ENCODE measurements around the gene KRT71.

The KRT71 gene

GRCh38 chr12:52575948-52576347, 23.0 kb upstream of the KRT71 start:
- Histone ChIP-seq H3K9me3 (ENCODE audit: control insufficient read depth, low read length) (no peaks in the 10 kb centered on the region), H3K27ac (ENCODE audit: low read depth, low read length, severe bottlenecking) (no peak overlapping the region), H3K4me3 (ENCODE audit: extremely low read depth, insufficient read depth, low read length, poor library complexity, severe bottlenecking) (no peak overlapping the region), H3K36me3 (ENCODE audit: control insufficient read depth, insufficient read depth, low read length) (no peaks in the 10 kb centered on the region), H3K4me1 (ENCODE audit: control insufficient read depth, insufficient read depth, low read length, poor library complexity, severe bottlenecking) (no peaks in the 10 kb centered on the region)
- 90 to 100% methylated on average over 2 to 3 of the region's 3 CpGs for WGBS, 2 experiments (ENCODE audit: insufficient coverage in 2 of 2)

- WGBS, 2 experiments (ENCODE audit: insufficient coverage in 2 of 2) = 86 to 91% methylated on average over 8 to 9 of the region's 9 CpGs
- H3K4me3 ChIP-seq (ENCODE audit: extremely low read depth, insufficient read depth, low read length, poor library complexity, severe bottlenecking) = no peak overlapping the region
- no peaks in the 10 kb centered on the region for H3K9me3 ChIP-seq (ENCODE audit: control insufficient read depth, low read length)
- no peaks in the 10 kb centered on the region for H3K36me3 ChIP-seq (ENCODE audit: control insufficient read depth, insufficient read depth, low read length)
- H3K27ac ChIP-seq (ENCODE audit: low read depth, low read length, severe bottlenecking) = no peak overlapping the region
- H3K4me1 ChIP-seq (ENCODE audit: control insufficient read depth, insufficient read depth, low read length, poor library complexity, severe bottlenecking) = no peaks in the 10 kb centered on the region
Measured at GRCh38 chr12:52575256-52575655, 22.3 kb upstream of the KRT71 start.

GRCh38 chr12:52573743-52574142, 20.8 kb upstream of the KRT71 start, which contains the start of gene KRT74:
Gene KRT74, minus strand, starts transcription at chr12:52573843. Its CDS starts 66 bp downstream, at chr12:52573777.
- Histone ChIP-seq H3K27ac (ENCODE audit: low read depth, low read length, severe bottlenecking) (no peak within 1 kb of the TSS), H3K9me3 (ENCODE audit: control insufficient read depth, low read length) (no peaks in the 10 kb centered on the region), H3K4me1 (ENCODE audit: control insufficient read depth, insufficient read depth, low read length, poor library complexity, severe bottlenecking) (no peaks in the 10 kb centered on the region), H3K36me3 (ENCODE audit: control insufficient read depth, insufficient read depth, low read length) (no peaks in the 10 kb centered on the region), H3K4me3 (ENCODE audit: extremely low read depth, insufficient read depth, low read length, poor library complexity, severe bottlenecking) (no peak within 1 kb of the TSS)
- WGBS, 2 experiments (ENCODE audit: insufficient coverage in 2 of 2) = 100% methylated on average over 1 of the region's 3 CpGs; no CpG with 5 or more reads in 1 of the 2 experiments

GRCh38 chr12:52573306-52573705, 20.4 kb upstream of the KRT71 start:
- Histone ChIP-seq H3K27ac (ENCODE audit: low read depth, low read length, severe bottlenecking) (no peak overlapping the region), H3K9me3 (ENCODE audit: control insufficient read depth, low read length) (no peaks in the 10 kb centered on the region), H3K4me1 (ENCODE audit: control insufficient read depth, insufficient read depth, low read length, poor library complexity, severe bottlenecking) (no peaks in the 10 kb centered on the region), H3K4me3 (ENCODE audit: extremely low read depth, insufficient read depth, low read length, poor library complexity, severe bottlenecking) (no peak overlapping the region), H3K36me3 (ENCODE audit: control insufficient read depth, insufficient read depth, low read length) (no peaks in the 10 kb centered on the region)
- WGBS, 2 experiments (ENCODE audit: insufficient coverage in 2 of 2) = 92 to 95% methylated on average over 15 of the region's 15 CpGs

- Histone ChIP-seq H3K9me3 (ENCODE audit: control insufficient read depth, low read length) (no peaks in the 10 kb centered on the region), H3K27ac (ENCODE audit: low read depth, low read length, severe bottlenecking) (no peak overlapping the region), H3K36me3 (ENCODE audit: control insufficient read depth, insufficient read depth, low read length) (no peaks in the 10 kb centered on the region), H3K4me3 (ENCODE audit: extremely low read depth, insufficient read depth, low read length, poor library complexity, severe bottlenecking) (no peak overlapping the region), H3K4me1 (ENCODE audit: control insufficient read depth, insufficient read depth, low read length, poor library complexity, severe bottlenecking) (no peaks in the 10 kb centered on the region)
- WGBS, 2 experiments (ENCODE audit: insufficient coverage in 2 of 2) = 97 to 98% methylated on average over 9 to 10 of the region's 10 CpGs
Measured at GRCh38 chr12:52570511-52570910, 17.6 kb upstream of the KRT71 start.

GRCh38 chr12:52568111-52568510, 15.2 kb upstream of the KRT71 start:
- H3K4me1 ChIP-seq (ENCODE audit: control insufficient read depth, insufficient read depth, low read length, poor library complexity, severe bottlenecking) = no peaks in the 10 kb centered on the region
- no peak overlapping the region for H3K4me3 ChIP-seq (ENCODE audit: extremely low read depth, insufficient read depth, low read length, poor library complexity, severe bottlenecking)
- H3K27ac ChIP-seq (ENCODE audit: low read depth, low read length, severe bottlenecking) = no peak overlapping the region
- no peaks in the 10 kb centered on the region for H3K9me3 ChIP-seq (ENCODE audit: control insufficient read depth, low read length)
- no peaks in the 10 kb centered on the region for H3K36me3 ChIP-seq (ENCODE audit: control insufficient read depth, insufficient read depth, low read length)
- WGBS, 2 experiments (ENCODE audit: insufficient coverage in 2 of 2) = 95 to 97% methylated on average over 8 to 11 of the region's 12 CpGs

- 80 to 100% methylated on average over 1 to 6 of the region's 8 CpGs for WGBS, 2 experiments (ENCODE audit: insufficient coverage in 2 of 2)
- Histone ChIP-seq H3K9me3 (ENCODE audit: control insufficient read depth, low read length) (no peaks in the 10 kb centered on the region), H3K27ac (ENCODE audit: low read depth, low read length, severe bottlenecking) (no peak overlapping the region)
Measured at GRCh38 chr12:52566847-52567291, 13.9 kb upstream of the KRT71 start.

GRCh38 chr12:52564582-52564981, 11.6 kb upstream of the KRT71 start:
- no peaks in the 10 kb centered on the region for H3K36me3 ChIP-seq (ENCODE audit: control insufficient read depth, insufficient read depth, low read length)
- H3K4me1 ChIP-seq (ENCODE audit: control insufficient read depth, insufficient read depth, low read length, poor library complexity, severe bottlenecking) = no peaks in the 10 kb centered on the region
- H3K9me3 ChIP-seq (ENCODE audit: control insufficient read depth, low read length) = no peaks in the 10 kb centered on the region
- H3K27ac ChIP-seq (ENCODE audit: low read depth, low read length, severe bottlenecking) = no peak overlapping the region
- no peak overlapping the region for H3K4me3 ChIP-seq (ENCODE audit: extremely low read depth, insufficient read depth, low read length, poor library complexity, severe bottlenecking)
- WGBS, 2 experiments (ENCODE audit: insufficient coverage in 2 of 2) = 83% methylated on average over 1 of the region's 1 CpG; no CpG with 5 or more reads in 1 of the 2 experiments

More at GRCh38 chr12:52566847-52567291, 13.9 kb upstream of the KRT71 start:
- Histone ChIP-seq H3K4me3 (ENCODE audit: extremely low read depth, insufficient read depth, low read length, poor library complexity, severe bottlenecking) (no peak overlapping the region), H3K4me1 (ENCODE audit: control insufficient read depth, insufficient read depth, low read length, poor library complexity, severe bottlenecking) (no peaks in the 10 kb centered on the region), H3K36me3 (ENCODE audit: control insufficient read depth, insufficient read depth, low read length) (no peaks in the 10 kb centered on the region)

- Histone ChIP-seq H3K4me3 (ENCODE audit: extremely low read depth, insufficient read depth, low read length, poor library complexity, severe bottlenecking) (no peak overlapping the region), H3K36me3 (ENCODE audit: control insufficient read depth, insufficient read depth, low read length) (no peaks in the 10 kb centered on the region), H3K9me3 (ENCODE audit: control insufficient read depth, low read length) (no peaks in the 10 kb centered on the region), H3K27ac (ENCODE audit: low read depth, low read length, severe bottlenecking) (no peak overlapping the region), H3K4me1 (ENCODE audit: control insufficient read depth, insufficient read depth, low read length, poor library complexity, severe bottlenecking) (no peaks in the 10 kb centered on the region)
- 57 to 66% methylated on average over 2 of the region's 3 CpGs for WGBS, 2 experiments (ENCODE audit: insufficient coverage in 2 of 2)
Measured at GRCh38 chr12:52561880-52562449, 9.0 kb upstream of the KRT71 start.

GRCh38 chr12:52559979-52560378, 7.0 kb upstream of the KRT71 start:
- Histone ChIP-seq H3K27ac (ENCODE audit: low read depth, low read length, severe bottlenecking) (no peak overlapping the region), H3K4me3 (ENCODE audit: extremely low read depth, insufficient read depth, low read length, poor library complexity, severe bottlenecking) (no peak overlapping the region), H3K4me1 (ENCODE audit: control insufficient read depth, insufficient read depth, low read length, poor library complexity, severe bottlenecking) (no peaks in the 10 kb centered on the region), H3K9me3 (ENCODE audit: control insufficient read depth, low read length) (no peaks in the 10 kb centered on the region), H3K36me3 (ENCODE audit: control insufficient read depth, insufficient read depth, low read length) (no peaks in the 10 kb centered on the region)
- WGBS, 2 experiments (ENCODE audit: insufficient coverage in 2 of 2) = 88 to 94% methylated on average over 4 of the region's 4 CpGs

GRCh38 chr12:52558781-52559445, 6.0 kb upstream of the KRT71 start:
- no peak overlapping the region for H3K27ac ChIP-seq (ENCODE audit: low read depth, low read length, severe bottlenecking)
- no peaks in the 10 kb centered on the region for H3K36me3 ChIP-seq (ENCODE audit: control insufficient read depth, insufficient read depth, low read length)
- no peaks in the 10 kb centered on the region for H3K9me3 ChIP-seq (ENCODE audit: control insufficient read depth, low read length)
- H3K4me1 ChIP-seq (ENCODE audit: control insufficient read depth, insufficient read depth, low read length, poor library complexity, severe bottlenecking) = no peaks in the 10 kb centered on the region
- H3K4me3 ChIP-seq (ENCODE audit: extremely low read depth, insufficient read depth, low read length, poor library complexity, severe bottlenecking) = no peak overlapping the region
- WGBS, 2 experiments (ENCODE audit: insufficient coverage in 2 of 2) = 76 to 92% methylated on average over 4 to 7 of the region's 8 CpGs
